HG02642 (cell line): ENCODE data around the gene ARSI.

Experiments used
- ATAC-seq: cut with Tn5 transposase; IDR thresholded peaks from one replicate; pipeline ENCODE4 v1.9.1; 2021; ENCODE audit warnings: mild to moderate bottlenecking; ENCODE audit not compliant: unreplicated experiment, poor library complexity

Gene ARSI

GRCh38 chr5:150295741-150296486 is 6.8 kb downstream of the ARSI start:
- no peak for ATAC-seq

GRCh38 chr5:150295172-150295634 is 7.5 kb downstream of the ARSI start:
- no peak for ATAC-seq

GRCh38 chr5:150294551-150295071 is 8.1 kb downstream of the ARSI start:
- no peak for ATAC-seq

GRCh38 chr5:150293091-150293941 is 9.4 kb downstream of the ARSI start:
- no peak for ATAC-seq

- ATAC-seq, result no peak
Measured at GRCh38 chr5:150291388-150292385, 11.0 kb downstream of the ARSI start.

- no peak for ATAC-seq
Measured at GRCh38 chr5:150289551-150290390, 12.9 kb downstream of the ARSI start, which contains the start of gene CAMK2A. CAMK2A (minus strand) TSS chr5:150289773; CDS start chr5:150289625, 148 bp downstream.

GRCh38 chr5:150288791-150289190 is 13.9 kb downstream of the ARSI start:
- no peak for ATAC-seq

- ATAC-seq, result no peak
Measured at GRCh38 chr5:150288361-150288760, 14.3 kb downstream of the ARSI start.

- ATAC-seq, result no peak
Measured at GRCh38 chr5:150286820-150287219, 15.9 kb downstream of the ARSI start.

GRCh38 chr5:150285114-150285513 is 17.6 kb downstream of the ARSI start:
- ATAC-seq, result no peak

GRCh38 chr5:150284311-150284710 is 18.4 kb downstream of the ARSI start:
- no peak for ATAC-seq

GRCh38 chr5:150283904-150284303 is 18.8 kb downstream of the ARSI start:
- ATAC-seq, result no peak

- ATAC-seq, result no peak
Measured at GRCh38 chr5:150281987-150282386, 20.7 kb downstream of the ARSI start.

GRCh38 chr5:150279330-150280020 is 23.2 kb downstream of the ARSI start:
- no peak for ATAC-seq

GRCh38 chr5:150278916-150279315 is 23.8 kb downstream of the ARSI start:
- no peak for ATAC-seq

GRCh38 chr5:150278046-150278730 is 24.5 kb downstream of the ARSI start:
- no peak for ATAC-seq

GRCh38 chr5:150277043-150277442 is 25.7 kb downstream of the ARSI start:
- no peak for ATAC-seq

- no peak for ATAC-seq
Measured at GRCh38 chr5:150274811-150275210, 27.9 kb downstream of the ARSI start.
